Measurements from ENCODE around the gene MISP.

- TF ChIP-seq CTCF (IDR thresholded peaks at IDR 0.05; ENCODE audit: low read length) = peak; percentile 28
- no peak for TF ChIP-seq EZH2 (IDR thresholded peaks at IDR 0.05; ENCODE audit: borderline replicate concordance, low read length)
Observed at GRCh38 chr19:771332-771785, 20.4 kb downstream of the MISP start.

Measured in OCI-LY1 (cell line).